Keratinocyte (primary cell): ENCODE results near the gene WSB1. TPM values are rescaled to one million over a fixed set of nuclear protein-coding genes. Genes with fewer than 3 reads are reported as not detected.
"Not testable (repeated sequence)": the region's sequence is repeated elsewhere in the genome, so short reads cannot be mapped to it uniquely, and the experiment has no call there.

Experiments
- DNase-seq: peaks from one replicate; pipeline ENCODE4 v3.0.0-alpha.2; 2011; ENCODE audit warnings: low read depth, missing footprints, low spot score
- FAIRE-seq: peaks from 2 replicates; lab custom pipeline; 2011; peaks lifted over from hg19 to GRCh38; lab: Jason Lieb, UNC
- H2AFZ ChIP-seq: 2 replicates; pipeline ENCODE4 v1.6.0; 2012; ENCODE audit warnings: low read length, control low read depth, inconsistent platforms; ENCODE audit not compliant: control insufficient read depth
- H3K27ac ChIP-seq: 2 replicates; pipeline ENCODE4 v1.5.1; 2011; ENCODE audit warnings: low read length; ENCODE audit not compliant: control insufficient read depth, insufficient read depth
- H3K27me3 ChIP-seq: 3 replicates; pipeline ENCODE4 v1.6.0; 2011; ENCODE audit warnings: low read length; ENCODE audit not compliant: control insufficient read depth, insufficient read depth; ENCODE audit errors: extremely low read depth
- H3K36me3 ChIP-seq, 2 experiments: 2 replicates in 1 of 2; 3 replicates in 1 of 2; pipeline ENCODE4 v1.5.1; 2011; ENCODE audit warnings: low read length in 2 of 2, mild to moderate bottlenecking in 1 of 2; ENCODE audit not compliant: control insufficient read depth in 2 of 2, insufficient read depth in 2 of 2; ENCODE audit errors: extremely low read depth in 1 of 2
- H3K4me1 ChIP-seq: 3 replicates; pipeline ENCODE4 v1.5.1; 2011; ENCODE audit warnings: low read length; ENCODE audit not compliant: control insufficient read depth, insufficient read depth; ENCODE audit errors: extremely low read depth
- H3K4me2 ChIP-seq: 3 replicates; pipeline ENCODE4 v1.6.0; 2011; ENCODE audit warnings: low read depth, low read length; ENCODE audit not compliant: control insufficient read depth, insufficient read depth; ENCODE audit errors: extremely low read depth
- H3K4me3 ChIP-seq, 3 experiments: fragments of 200-600 bp in 1 of 3; sonication (generic) in 1 of 3; 2 replicates in 2 of 3; 3 replicates in 1 of 3; pipeline ENCODE4 v1.5.1; 2011 to 2016; ENCODE audit warnings: low read length in 3 of 3, mild to moderate bottlenecking in 3 of 3, control low read depth in 2 of 3, inconsistent platforms in 1 of 3, low read depth in 1 of 3, mixed read lengths in 1 of 3, mixed run types in 1 of 3, moderate library complexity in 1 of 3; ENCODE audit not compliant: control insufficient read depth in 2 of 3, insufficient read depth in 2 of 3; ENCODE audit errors: extremely low read depth in 1 of 3
- H3K79me2 ChIP-seq: 2 replicates; pipeline ENCODE4 v1.6.0; 2012; ENCODE audit warnings: low read length; ENCODE audit not compliant: control insufficient read depth, insufficient read depth
- H3K9ac ChIP-seq: 3 replicates; pipeline ENCODE4 v1.6.0; 2011; ENCODE audit warnings: low read length; ENCODE audit not compliant: control insufficient read depth, insufficient read depth; ENCODE audit errors: extremely low read depth
- H3K9me1 ChIP-seq: 3 replicates; pipeline ENCODE4 v1.6.0; 2011; ENCODE audit warnings: low read length; ENCODE audit not compliant: control insufficient read depth, insufficient read depth; ENCODE audit errors: extremely low read depth
- H3K9me3 ChIP-seq: 2 replicates; pipeline ENCODE4 v1.5.1; 2012; ENCODE audit warnings: low read depth, low read length; ENCODE audit not compliant: control insufficient read depth
- H4K20me1 ChIP-seq: 3 replicates; pipeline ENCODE4 v1.6.0; 2011; ENCODE audit warnings: low read length; ENCODE audit not compliant: control insufficient read depth, insufficient read depth; ENCODE audit errors: extremely low read depth
- CTCF ChIP-seq, 3 experiments: IDR thresholded peaks in 1 of 3; conservative IDR thresholded peaks in 1 of 3; optimal IDR thresholded peaks in 1 of 3; 2 replicates in 2 of 3; 3 replicates in 1 of 3; pipeline versions ENCODE3 to v1.5.1; 2011; ENCODE audit warnings: low read length in 3 of 3, mild to moderate bottlenecking in 3 of 3, moderate library complexity in 2 of 3, control low read depth in 1 of 3, inconsistent platforms in 1 of 3; ENCODE audit not compliant: insufficient read depth in 2 of 3; ENCODE audit errors: extremely low read depth in 1 of 3
- EZH2 ChIP-seq: IDR thresholded peaks from one replicate; pipeline ENCODE4 v1.6.1; 2012; ENCODE audit warnings: inconsistent platforms, mild to moderate bottlenecking, low read length, moderate library complexity
- dilution Hi-C: fragments of 300-500 bp; cut with MboI; formaldehyde crosslinking; loops from one replicate; pipeline ENCODE4 v1.7.0; 2020; ENCODE audit warnings: low sequenced_read_pairs; ENCODE audit not compliant: extremely low pct_ligation_motif_present
- polyA plus RNA-seq, 5 experiments: library from polyadenylated mRNA; depleted of rRNA in 3 of 5; stranded (reverse) in 3 of 5; stranded (forward) in 1 of 5; unstranded in 1 of 5; fragments of >200 nt; gene quantifications; 1 replicate in 1 of 5; 2 replicates in 3 of 5; 3 replicates in 1 of 5; pipeline versions ENCODE4 v1.2.1 to v1.2.3, GENCODE V29; 2011 to 2012; ENCODE audit warnings: missing spikeins in 2 of 5, low read depth in 1 of 5, low replicate concordance in 1 of 5

WSB1 gene
- polyA plus RNA-seq, 1 donor (not counting 4 experiments of a cell fraction or from before 2014, with no cell fraction given), result 135 TPM

GRCh38 chr17:27254802-27255201 is 39.1 kb upstream of the WSB1 start:
- H3K9me1 ChIP-seq, H3K9me3 ChIP-seq, H3K4me1 ChIP-seq, H3K27me3 ChIP-seq, H3K4me2 ChIP-seq, H3K79me2 ChIP-seq, FAIRE-seq, H3K27ac ChIP-seq, H4K20me1 ChIP-seq, H3K4me3 ChIP-seq, DNase-seq, H3K9ac ChIP-seq, dilution Hi-C loops, H2AFZ ChIP-seq, H3K36me3 ChIP-seq: not testable (repeated sequence)

GRCh38 chr17:27256225-27257030 is 37.5 kb upstream of the WSB1 start:
- no peaks in the 10 kb centered on the region for H3K4me1 ChIP-seq
- H4K20me1 ChIP-seq, result no peaks in the 10 kb centered on the region
- FAIRE-seq, result no peak
- no peaks in the 10 kb centered on the region for H3K36me3 ChIP-seq
- dilution Hi-C loops, result no loop called here
- no peak overlapping the region for H2AFZ ChIP-seq
- H3K9me1 ChIP-seq, result no peaks in the 10 kb centered on the region
- no peaks in the 10 kb centered on the region for H3K79me2 ChIP-seq
- no peak overlapping the region for H3K27ac ChIP-seq
- H3K4me3 ChIP-seq, result no peak overlapping the region
- no peak overlapping the region for H3K4me2 ChIP-seq
- H3K9me3 ChIP-seq, result no peaks in the 10 kb centered on the region
- H3K9ac ChIP-seq, result no peak overlapping the region
- TF ChIP-seq EZH2 (no peak), CTCF (optimal IDR thresholded peaks at IDR 0.05 in 1 of 3, IDR thresholded peaks at IDR 0.05 in 1 of 3, conservative IDR thresholded peaks at IDR 0.05 in 1 of 3; ENCODE audit: extremely low read depth in 1 of 3, insufficient read depth in 2 of 3, low read length in 3 of 3) (no peak)
- H3K27me3 ChIP-seq, result no peaks in the 10 kb centered on the region
- DNase-seq, result no peak

GRCh38 chr17:27257031-27257357 is 36.9 kb upstream of the WSB1 start:
- Histone ChIP-seq H3K4me3 (no peak overlapping the region), H3K9me3 (no peaks in the 10 kb centered on the region), H2AFZ (no peak overlapping the region), H3K79me2 (no peaks in the 10 kb centered on the region), H3K4me1 (no peaks in the 10 kb centered on the region), H3K4me2 (no peak overlapping the region), H3K36me3 (no peaks in the 10 kb centered on the region), H3K9ac (no peak overlapping the region), H3K27ac (no peak overlapping the region), H3K27me3 (no peaks in the 10 kb centered on the region), H4K20me1 (no peaks in the 10 kb centered on the region), H3K9me1 (no peaks in the 10 kb centered on the region)
- TF ChIP-seq EZH2 (no peak), CTCF (optimal IDR thresholded peaks at IDR 0.05 in 1 of 3, IDR thresholded peaks at IDR 0.05 in 1 of 3, conservative IDR thresholded peaks at IDR 0.05 in 1 of 3; ENCODE audit: extremely low read depth in 1 of 3, insufficient read depth in 2 of 3, low read length in 3 of 3) (no peak)
- dilution Hi-C loops, result no loop called here
- FAIRE-seq (no peak), DNase-seq (no peak)
